ENCODE measurements around the gene CCDC92. TPM values are rescaled to one million over a fixed set of nuclear protein-coding genes. Genes with fewer than 3 reads are reported as not detected.

The CCDC92 gene
- total RNA-seq, 2 experiments from 2014 or later: 11.5 to 12.7 TPM

- H3K36me3 Mint-ChIP-seq (ENCODE audit: low read depth): peaks cover 18% of the 10 kb centered on the region
- ChIA-PET POLR2A (no interaction called here), CTCF (interaction anchor here (1.9 kb wide), 1 partner anchor 97 kb away, joined by 5 read pairs; no protein-coding TSS in a partner anchor)
- Histone ChIP-seq H3K36me3 (ENCODE audit: insufficient read depth, low read length) (peaks cover 37% of the 10 kb centered on the region), H3K27ac (ENCODE audit: low read depth in 1 of 2, low read length in 2 of 2) (no peak overlapping the region), H3K27me3 (ENCODE audit: control insufficient read depth in 1 of 2, insufficient read depth in 2 of 2, low read length in 2 of 2) (no peaks in the 10 kb centered on the region), H3K9me3 (ENCODE audit: control insufficient read depth in 1 of 2, insufficient read depth in 1 of 2, low read length in 2 of 2) (no peaks in the 10 kb centered on the region), H3K4me1 (ENCODE audit: insufficient read depth, low read length) (peaks cover 15% of the 10 kb centered on the region), H3K4me3 (ENCODE audit: low read length) (no peak overlapping the region)
- H3K27ac Mint-ChIP-seq: no peak overlapping the region
- ATAC-seq (ENCODE audit: poor library complexity): no peak
- no peaks in the 10 kb centered on the region for H3K27me3 Mint-ChIP-seq
- peaks cover 34% of the 10 kb centered on the region for H3K4me1 Mint-ChIP-seq (ENCODE audit: low read depth)
- H3K9me3 Mint-ChIP-seq: no peaks in the 10 kb centered on the region
- intact Hi-C loops (cut with DNase I, micrococcal nuclease): no loop called here
- DNase-seq: no peak
- TF ChIP-seq CTCF (IDR thresholded peaks at IDR 0.05): no peak
- H3K4me3 Mint-ChIP-seq: no peak overlapping the region
These were observed 29.5 kb upstream of the CCDC92 start for GRCh38 chr12:124002021-124002644.

GRCh38 chr12:124001343-124001742, 28.7 kb upstream of the CCDC92 start:
- no peak for TF ChIP-seq CTCF (IDR thresholded peaks at IDR 0.05)
- ATAC-seq (ENCODE audit: poor library complexity) (no peak), DNase-seq (no peak)
- no peak overlapping the region for H3K27ac ChIP-seq (ENCODE audit: low read depth in 1 of 2, low read length in 2 of 2)
- peaks cover 11% of the 10 kb centered on the region for H3K4me1 ChIP-seq (ENCODE audit: insufficient read depth, low read length)
- no peaks in the 10 kb centered on the region for H3K9me3 ChIP-seq (ENCODE audit: control insufficient read depth in 1 of 2, insufficient read depth in 1 of 2, low read length in 2 of 2)
- no peaks in the 10 kb centered on the region for H3K9me3 Mint-ChIP-seq
- H3K27me3 Mint-ChIP-seq: no peaks in the 10 kb centered on the region
- H3K27me3 ChIP-seq (ENCODE audit: control insufficient read depth in 1 of 2, insufficient read depth in 2 of 2, low read length in 2 of 2): no peaks in the 10 kb centered on the region
- peaks cover 34% of the 10 kb centered on the region for H3K4me1 Mint-ChIP-seq (ENCODE audit: low read depth)
- H3K4me3 Mint-ChIP-seq: no peak overlapping the region
- ChIA-PET POLR2A (no interaction called here), CTCF (interaction anchor here (1.1 to 1.9 kb wide), 2 partner anchors 17 to 96 kb away, joined by 3 to 5 read pairs; no protein-coding TSS in a partner anchor)
- no peak overlapping the region for H3K27ac Mint-ChIP-seq
- H3K36me3 Mint-ChIP-seq (ENCODE audit: low read depth): peaks cover 20% of the 10 kb centered on the region
- H3K36me3 ChIP-seq (ENCODE audit: insufficient read depth, low read length): peaks cover 37% of the 10 kb centered on the region
- no peak overlapping the region for H3K4me3 ChIP-seq (ENCODE audit: low read length)
- intact Hi-C loops (cut with DNase I, micrococcal nuclease): loop anchor here in 1 of 2 experiments (1.0 kb wide), 1 partner anchor 21 kb away; no protein-coding TSS in a partner anchor

- H3K4me3 Mint-ChIP-seq: no peak overlapping the region
- TF ChIP-seq CTCF (IDR thresholded peaks at IDR 0.05): no peak
- Histone ChIP-seq H3K4me3 (ENCODE audit: low read length) (no peak overlapping the region), H3K27ac (ENCODE audit: low read depth in 1 of 2, low read length in 2 of 2) (no peak overlapping the region), H3K4me1 (ENCODE audit: insufficient read depth, low read length) (peaks cover 4% of the 10 kb centered on the region), H3K27me3 (ENCODE audit: control insufficient read depth in 1 of 2, insufficient read depth in 2 of 2, low read length in 2 of 2) (no peaks in the 10 kb centered on the region), H3K9me3 (ENCODE audit: control insufficient read depth in 1 of 2, insufficient read depth in 1 of 2, low read length in 2 of 2) (no peaks in the 10 kb centered on the region), H3K36me3 (ENCODE audit: insufficient read depth, low read length) (peaks cover 43% of the 10 kb centered on the region)
- DNase-seq (no peak), ATAC-seq (ENCODE audit: poor library complexity) (no peak)
- no peaks in the 10 kb centered on the region for H3K9me3 Mint-ChIP-seq
- ChIA-PET POLR2A (no interaction called here), CTCF (interaction anchor here (0.9 to 1.1 kb wide), 2 partner anchors 16 to 95 kb away, joined by 3 read pairs; no protein-coding TSS in a partner anchor)
- H3K4me1 Mint-ChIP-seq (ENCODE audit: low read depth): peaks cover 36% of the 10 kb centered on the region
- no peaks in the 10 kb centered on the region for H3K27me3 Mint-ChIP-seq
- no peak overlapping the region for H3K27ac Mint-ChIP-seq
- H3K36me3 Mint-ChIP-seq (ENCODE audit: low read depth): peaks cover 27% of the 10 kb centered on the region
- intact Hi-C loops (cut with DNase I, micrococcal nuclease): no loop called here
These were observed 27.5 kb upstream of the CCDC92 start for GRCh38 chr12:124000111-124000510.
